ENCODE measurements around the gene CSNK2B.
A peak's percentile ranks its signal among the peaks of the same experiment; 100 is the strongest.

CSNK2B gene

GRCh38 chr6:31665501-31666336 lies at the start of gene CSNK2B:
Gene CSNK2B (plus strand): TSS chr6:31666080. CDS start chr6:31666832, 752 bp downstream.
- no peaks in the 10 kb centered on the region for H3K27me3 ChIP-seq (replicated peaks)
- peak within 1 kb of the TSS; percentile 72 for H3K27ac ChIP-seq
- TF ChIP-seq CTCF (IDR thresholded peaks at IDR 0.05; ENCODE audit: low read depth, low read length, missing control alignments) = no peak
- peak; percentile 98 for DNase-seq
- H3K36me3 ChIP-seq (replicated peaks) = peaks cover 50% of the 10 kb centered on the region
- in situ Hi-C loops (cut with HindIII; ENCODE audit: low pct_ligation_motif_present, low sequenced_read_pairs) = no loop called here
- peak within 1 kb of the TSS; percentile 77 for H3K4me3 ChIP-seq (ENCODE audit: low read depth, low read length)

- H3K27me3 ChIP-seq (replicated peaks) = no peaks in the 10 kb centered on the region
- DNase-seq = no peak
- in situ Hi-C loops (cut with HindIII; ENCODE audit: low pct_ligation_motif_present, low sequenced_read_pairs) = no loop called here
- H3K4me3 ChIP-seq (ENCODE audit: low read depth, low read length) = no peak overlapping the region
- no peak overlapping the region for H3K27ac ChIP-seq
- no peaks in the 10 kb centered on the region for H3K36me3 ChIP-seq (replicated peaks)
- TF ChIP-seq CTCF (IDR thresholded peaks at IDR 0.05; ENCODE audit: low read depth, low read length, missing control alignments) = no peak
These were observed 48.9 kb upstream of the CSNK2B start for GRCh38 chr6:31617010-31617409.

- no peak for TF ChIP-seq CTCF (IDR thresholded peaks at IDR 0.05; ENCODE audit: low read depth, low read length, missing control alignments)
- Histone ChIP-seq H3K27me3 (replicated peaks) (no peaks in the 10 kb centered on the region), H3K36me3 (replicated peaks) (peaks cover 24% of the 10 kb centered on the region), H3K27ac (peak overlapping the region; percentile 92), H3K4me3 (ENCODE audit: low read depth, low read length) (peak overlapping the region; percentile 74)
- in situ Hi-C loops (cut with HindIII; ENCODE audit: low pct_ligation_motif_present, low sequenced_read_pairs) = no loop called here
- DNase-seq = peak; percentile 98
These were observed 45.9 kb upstream of the CSNK2B start for GRCh38 chr6:31619805-31620585.

GRCh38 chr6:31620586-31621319 lies 45.1 kb upstream of the CSNK2B start, which contains the start of gene PRRC2A:
Gene PRRC2A (plus strand): TSS chr6:31620715. CDS start chr6:31622790, 2,075 bp downstream.
- in situ Hi-C loops (cut with HindIII; ENCODE audit: low pct_ligation_motif_present, low sequenced_read_pairs) = no loop called here
- peak; percentile 46 for DNase-seq
- peak within 1 kb of the TSS; percentile 94 for H3K4me3 ChIP-seq (ENCODE audit: low read depth, low read length)
- H3K27me3 ChIP-seq (replicated peaks) = no peaks in the 10 kb centered on the region
- no peak for TF ChIP-seq CTCF (IDR thresholded peaks at IDR 0.05; ENCODE audit: low read depth, low read length, missing control alignments)
- peak within 1 kb of the TSS; percentile 93 for H3K27ac ChIP-seq
- H3K36me3 ChIP-seq (replicated peaks) = peaks cover 32% of the 10 kb centered on the region

- Histone ChIP-seq H3K27ac (peak overlapping the region; percentile 93), H3K36me3 (replicated peaks) (peaks cover 39% of the 10 kb centered on the region), H3K27me3 (replicated peaks) (no peaks in the 10 kb centered on the region), H3K4me3 (ENCODE audit: low read depth, low read length) (peak overlapping the region; percentile 94)
- no peak for DNase-seq
- in situ Hi-C loops (cut with HindIII; ENCODE audit: low pct_ligation_motif_present, low sequenced_read_pairs) = no loop called here
- no peak for TF ChIP-seq CTCF (IDR thresholded peaks at IDR 0.05; ENCODE audit: low read depth, low read length, missing control alignments)
These were observed 44.5 kb upstream of the CSNK2B start for GRCh38 chr6:31621320-31621939.

All from brain microvascular endothelial cell (primary cell).